Endothelial cell of umbilical vein (primary cell): ENCODE results near the gene LRCH1. TPM values are rescaled to one million over a fixed set of nuclear protein-coding genes. Genes with fewer than 3 reads are reported as not detected.

ENCODE experiments used
- BruUV-seq: library from RNA; stranded (reverse); fragments of 400-500 nt; replicated peaks from 2 replicates; lab custom pipeline; 2021; lab: Mats Ljungman, UMichigan
- CTCF ChIA-PET: fragments of 300-600, 350-600 bp; sonication (Branson Sonifier 250); formaldehyde crosslinking; loops from one replicate; lab custom pipeline; 2021; ENCODE audit warnings: antibody characterized with exemption, inconsistent platforms; lab: Charles Lee
- POLR2A ChIA-PET: fragments of 300-600, 350-600 bp; sonication (Branson Sonifier 250); formaldehyde crosslinking; loops from one replicate; lab custom pipeline; 2021; ENCODE audit warnings: antibody characterized with exemption, inconsistent platforms; lab: Charles Lee
- DNase-seq: peaks from one replicate; pipeline ENCODE4 v3.0.0-alpha.2; 2011; ENCODE audit warnings: low read depth, low spot score
- FAIRE-seq: peaks from 2 replicates; lab custom pipeline; 2011; peaks lifted over from hg19 to GRCh38; lab: Jason Lieb, UNC
- H2AFZ ChIP-seq: 2 replicates; pipeline ENCODE4 v1.6.0; 2012; ENCODE audit warnings: low read depth, low read length, control low read depth, inconsistent platforms
- H3K27ac ChIP-seq: 2 replicates; pipeline ENCODE4 v1.5.1; 2011; ENCODE audit warnings: low read depth, mild to moderate bottlenecking, control low read depth, low read length, moderate library complexity; ENCODE audit not compliant: insufficient read depth
- H3K27me3 ChIP-seq, 2 experiments: 2 replicates each; pipeline versions ENCODE4 v1.6.0 to v1.6.1; 2011; ENCODE audit warnings: low read length in 2 of 2, mixed read lengths in 1 of 2; ENCODE audit not compliant: control insufficient read depth in 2 of 2, insufficient read depth in 2 of 2
- H3K36me3 ChIP-seq, 2 experiments: 2 replicates in 1 of 2; 3 replicates in 1 of 2; pipeline ENCODE4 v1.5.1; 2011; ENCODE audit warnings: low read length in 2 of 2, mild to moderate bottlenecking in 1 of 2, moderate library complexity in 1 of 2; ENCODE audit not compliant: control insufficient read depth in 2 of 2, insufficient read depth in 2 of 2; ENCODE audit errors: extremely low read depth in 1 of 2
- H3K4me1 ChIP-seq: 3 replicates; pipeline ENCODE4 v1.5.1; 2011; ENCODE audit warnings: mild to moderate bottlenecking, low read length; ENCODE audit not compliant: control insufficient read depth, insufficient read depth; ENCODE audit errors: extremely low read depth
- H3K4me2 ChIP-seq: 2 replicates; pipeline ENCODE4 v1.6.1; 2011; ENCODE audit warnings: low read length, control low read depth, mixed read lengths; ENCODE audit not compliant: insufficient read depth
- H3K4me3 ChIP-seq, 3 experiments: fragments of 200-600 bp in 1 of 3; sonication (generic), shearing (Covaris generic) in 1 of 3; replicated peaks in 1 of 3; 2 replicates each; pipeline ENCODE4 v1.5.1; 2011 to 2016; ENCODE audit warnings: control low read depth in 3 of 3, low read length in 3 of 3, mild to moderate bottlenecking in 2 of 3, inconsistent platforms in 1 of 3, low read depth in 1 of 3, moderate library complexity in 1 of 3; ENCODE audit not compliant: insufficient read depth in 1 of 3
- H3K79me2 ChIP-seq: 2 replicates; pipeline ENCODE4 v1.6.0; 2012; ENCODE audit warnings: low read length, inconsistent platforms; ENCODE audit not compliant: control insufficient read depth, insufficient read depth
- H3K9ac ChIP-seq: replicated peaks from 2 replicates; pipeline ENCODE3; 2011; ENCODE audit warnings: low read length, control low read depth; ENCODE audit not compliant: insufficient read depth; ENCODE audit errors: extremely low read depth
- H3K9me1 ChIP-seq: replicated peaks from 3 replicates; pipeline ENCODE4 v1.6.0; 2011; ENCODE audit warnings: mild to moderate bottlenecking, low read length; ENCODE audit not compliant: control insufficient read depth, insufficient read depth; ENCODE audit errors: extremely low read depth
- H3K9me3 ChIP-seq: replicated peaks from 2 replicates; pipeline ENCODE4 v1.5.1; 2012; ENCODE audit warnings: low read length, inconsistent platforms; ENCODE audit not compliant: control insufficient read depth, insufficient read depth
- H4K20me1 ChIP-seq: replicated peaks from 2 replicates; pipeline ENCODE3; 2011; ENCODE audit warnings: mild to moderate bottlenecking, low read length; ENCODE audit not compliant: control insufficient read depth, insufficient read depth; ENCODE audit errors: extremely low read depth
- EZH2 ChIP-seq: IDR thresholded peaks from 2 replicates; pipeline ENCODE4 v1.6.1; 2012; ENCODE audit warnings: borderline replicate concordance, low read depth, mild to moderate bottlenecking, moderate library complexity, low read length, inconsistent platforms; ENCODE audit not compliant: severe bottlenecking
- FOS ChIP-seq: IDR thresholded peaks from 2 replicates; pipeline ENCODE4 v1.6.1; 2011; ENCODE audit warnings: mild to moderate bottlenecking, low read length, moderate library complexity, borderline replicate concordance; ENCODE audit not compliant: insufficient read depth
- GATA2 ChIP-seq: IDR thresholded peaks from 2 replicates; pipeline ENCODE4 v1.7.0; 2011; ENCODE audit warnings: low read depth, mild to moderate bottlenecking, moderate library complexity, mixed read lengths, low read length; ENCODE audit not compliant: insufficient read length, insufficient read depth
- JUN ChIP-seq: IDR thresholded peaks from 2 replicates; pipeline ENCODE4 v1.6.1; 2011; ENCODE audit warnings: borderline replicate concordance, low read depth; ENCODE audit not compliant: insufficient read length, insufficient read depth
- MYC ChIP-seq: IDR thresholded peaks from one replicate; pipeline ENCODE4 v1.6.1; 2011; ENCODE audit warnings: mild to moderate bottlenecking, low read depth, low read length
- POLR2A ChIP-seq: IDR thresholded peaks from 2 replicates; pipeline ENCODE4 v1.6.1; 2012; ENCODE audit warnings: low read depth, mild to moderate bottlenecking, control low read depth, low read length
- POLR2AphosphoS5 ChIP-seq: IDR thresholded peaks from 2 replicates; pipeline ENCODE4 v1.6.1; 2012; ENCODE audit warnings: low read depth, mild to moderate bottlenecking, control low read depth, low read length, moderate library complexity; ENCODE audit not compliant: insufficient read depth
- dilution Hi-C: fragments of 300-500 bp; cut with MboI; formaldehyde crosslinking; loops from one replicate; pipeline ENCODE4 v1.15.0; 2019; ENCODE audit warnings: low sequenced_read_pairs; ENCODE audit not compliant: extremely low pct_ligation_motif_present
- intact Hi-C: fragments of 100-400 bp; cut with micrococcal nuclease; formaldehyde crosslinking; loops from one replicate; pipeline ENCODE4 v1.10.0; 2022
- polyA plus RNA-seq, 4 experiments: library from polyadenylated mRNA; depleted of rRNA in 3 of 4; stranded (reverse) in 3 of 4; unstranded in 1 of 4; fragments of >200 nt; gene quantifications; 2 replicates each; pipeline versions ENCODE4 v1.2.1 to v1.2.3, GENCODE V29; 2011 to 2012; ENCODE audit warnings: missing spikeins in 1 of 4
- total RNA-seq: library from RNA; stranded (reverse); gene quantifications from 2 replicates; pipeline ENCODE4 v1.2.3, GENCODE V29; 2021
- TF ChIP-seq, protein P1 (sequence below): IDR thresholded peaks from 2 replicates; pipeline ENCODE4 v1.6.1; 2011; ENCODE audit not compliant: insufficient read depth, insufficient read length
- TF ChIP-seq, protein P2 (sequence below), 2 donors: IDR thresholded peaks; 1 replicate in 1 of 2; 2 replicates in 1 of 2; pipeline ENCODE4 v1.5.1; 2011; ENCODE audit warnings: low read length in 2 of 2, mild to moderate bottlenecking in 2 of 2, moderate library complexity in 2 of 2, control low read depth in 1 of 2, inconsistent platforms in 1 of 2, low read depth in 1 of 2; ENCODE audit not compliant: insufficient read depth in 1 of 2; ENCODE audit errors: extremely low read depth in 1 of 2

The LRCH1 gene
- total and polyA plus RNA-seq, 2 donors (not counting 3 experiments of a cell fraction or from before 2014, with no cell fraction given) = 5.4 to 16.5 TPM

DNA sequence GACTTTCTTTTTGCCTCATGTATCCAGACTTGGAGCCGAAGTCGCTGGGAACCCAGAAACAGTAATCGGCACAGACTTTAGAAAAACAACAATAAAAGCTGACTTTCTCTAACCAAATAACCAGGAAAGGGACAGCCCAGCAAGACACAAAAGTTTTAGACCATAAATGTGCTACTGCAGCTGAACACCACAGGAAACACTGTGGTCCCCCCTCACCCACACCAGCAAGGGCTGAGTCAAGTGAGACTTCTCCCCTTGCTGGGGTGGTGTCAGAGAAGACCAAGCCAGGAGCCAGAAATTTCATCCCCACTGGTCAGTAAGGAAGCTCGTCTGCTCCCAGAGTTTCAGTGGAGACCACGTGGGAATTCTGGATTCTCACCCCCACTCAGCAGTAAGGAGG lies 173.4 kb downstream of the LRCH1 start:
- H3K27me3 ChIP-seq = peaks cover 0 to 2% of the 10 kb centered on the region in 2 experiments
- intact Hi-C loops = loop anchor here (10.0 kb wide), 2 partner anchors 402 to 562 kb away; no protein-coding TSS in a partner anchor
- no peak overlapping the region for H3K4me3 ChIP-seq
- no peaks in the 10 kb centered on the region for H3K9me3 ChIP-seq
- no peak overlapping the region for H2AFZ ChIP-seq
- DNase-seq = no peak
- no TSS peak for BruUV-seq
- ChIA-PET POLR2A (no interaction called here), CTCF (interaction anchor here (8.9 kb wide), 1 partner anchor 176 kb away, joined by 204 read pairs; the partner anchor contains the start of gene LRCH1)
- no peaks in the 10 kb centered on the region for H3K9me1 ChIP-seq
- H3K79me2 ChIP-seq = no peaks in the 10 kb centered on the region
- peaks cover 3 to 6% of the 10 kb centered on the region in 2 experiments for H3K36me3 ChIP-seq
- FAIRE-seq = no peak
- H3K9ac ChIP-seq = no peak overlapping the region
- TF ChIP-seq GATA2 (no peak), POLR2A (no peak), FOS (no peak)
- no peak overlapping the region for H3K4me2 ChIP-seq
- dilution Hi-C loops = no loop called here
- no peaks in the 10 kb centered on the region for H4K20me1 ChIP-seq
- no peak overlapping the region for H3K27ac ChIP-seq
- H3K4me1 ChIP-seq = no peaks in the 10 kb centered on the region

DNA sequence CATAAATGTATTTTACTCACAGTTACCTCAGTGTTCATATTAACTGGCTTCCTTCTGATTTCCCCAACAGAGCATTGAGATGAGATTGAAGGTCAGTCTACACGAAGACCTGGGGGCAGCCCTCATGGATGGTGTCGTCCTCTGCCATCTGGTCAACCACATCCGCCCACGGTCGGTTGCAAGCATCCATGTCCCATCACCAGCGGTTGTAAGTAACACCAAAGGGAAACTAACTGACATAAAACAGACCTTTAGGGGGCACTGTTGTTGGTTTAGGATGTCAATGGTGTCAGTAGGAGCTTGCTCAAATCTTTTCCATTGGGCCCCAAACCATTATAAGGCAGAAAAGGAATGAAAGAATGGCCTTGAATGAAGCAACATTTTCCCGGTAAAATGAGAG lies 175.8 kb downstream of the LRCH1 start:
- H3K27ac ChIP-seq = no peak overlapping the region
- H3K79me2 ChIP-seq = no peaks in the 10 kb centered on the region
- H3K9me1 ChIP-seq = no peaks in the 10 kb centered on the region
- no peaks in the 10 kb centered on the region for H3K4me1 ChIP-seq
- no peak overlapping the region for H2AFZ ChIP-seq
- CTCF ChIA-PET = interaction anchor here (0.7 to 2.9 kb wide), 2 partner anchors 8 to 10 kb away, joined by 3 to 8 read pairs; no protein-coding TSS in a partner anchor
- peaks cover 5 to 8% of the 10 kb centered on the region in 2 experiments for H3K36me3 ChIP-seq
- H3K9me3 ChIP-seq = no peaks in the 10 kb centered on the region
- FAIRE-seq = no peak
- H3K27me3 ChIP-seq = no peaks in the 10 kb centered on the region
- no peak for TF ChIP-seq POLR2A
- no peak for TF ChIP-seq EZH2
- TF ChIP-seq POLR2AphosphoS5 = no peak
- no peak for TF ChIP-seq GATA2
- no peak for TF ChIP-seq MYC
- TF ChIP-seq, protein P1, sequence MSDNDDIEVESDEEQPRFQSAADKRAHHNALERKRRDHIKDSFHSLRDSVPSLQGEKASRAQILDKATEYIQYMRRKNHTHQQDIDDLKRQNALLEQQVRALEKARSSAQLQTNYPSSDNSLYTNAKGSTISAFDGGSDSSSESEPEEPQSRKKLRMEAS = no peak
- TF ChIP-seq FOS = no peak
- no peak for TF ChIP-seq JUN
- TF ChIP-seq, protein P2, sequence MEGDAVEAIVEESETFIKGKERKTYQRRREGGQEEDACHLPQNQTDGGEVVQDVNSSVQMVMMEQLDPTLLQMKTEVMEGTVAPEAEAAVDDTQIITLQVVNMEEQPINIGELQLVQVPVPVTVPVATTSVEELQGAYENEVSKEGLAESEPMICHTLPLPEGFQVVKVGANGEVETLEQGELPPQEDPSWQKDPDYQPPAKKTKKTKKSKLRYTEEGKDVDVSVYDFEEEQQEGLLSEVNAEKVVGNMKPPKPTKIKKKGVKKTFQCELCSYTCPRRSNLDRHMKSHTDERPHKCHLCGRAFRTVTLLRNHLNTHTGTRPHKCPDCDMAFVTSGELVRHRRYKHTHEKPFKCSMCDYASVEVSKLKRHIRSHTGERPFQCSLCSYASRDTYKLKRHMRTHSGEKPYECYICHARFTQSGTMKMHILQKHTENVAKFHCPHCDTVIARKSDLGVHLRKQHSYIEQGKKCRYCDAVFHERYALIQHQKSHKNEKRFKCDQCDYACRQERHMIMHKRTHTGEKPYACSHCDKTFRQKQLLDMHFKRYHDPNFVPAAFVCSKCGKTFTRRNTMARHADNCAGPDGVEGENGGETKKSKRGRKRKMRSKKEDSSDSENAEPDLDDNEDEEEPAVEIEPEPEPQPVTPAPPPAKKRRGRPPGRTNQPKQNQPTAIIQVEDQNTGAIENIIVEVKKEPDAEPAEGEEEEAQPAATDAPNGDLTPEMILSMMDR (IDR thresholded peaks at IDR 0.05; ENCODE audit: extremely low read depth in 1 of 2, insufficient read depth in 1 of 2, low read depth in 1 of 2, low read length in 2 of 2) = no peak
- POLR2A ChIA-PET = no interaction called here
- no TSS peak for BruUV-seq
- no peak overlapping the region for H3K9ac ChIP-seq
- dilution Hi-C loops = no loop called here
- DNase-seq = no peak
- H3K4me3 ChIP-seq = no peak overlapping the region
- intact Hi-C loops = loop anchor here (10.0 kb wide), 2 partner anchors 404 to 564 kb away; no protein-coding TSS in a partner anchor
- H3K4me2 ChIP-seq = no peak overlapping the region
- H4K20me1 ChIP-seq = no peaks in the 10 kb centered on the region
